OCI-LY7 (cell line): ENCODE results near the gene DPYSL4.

Source experiments
- EZH2phosphoT487 ChIP-seq: fragments of 200-600 bp; sonication (generic); IDR thresholded peaks from 2 replicates; pipeline ENCODE4 v1.6.1; 2018; ENCODE audit warnings: low read depth, borderline replicate concordance, mild to moderate bottlenecking, mixed run types, antibody characterized with exemption, low read length, moderate library complexity, mixed read lengths
- TF ChIP-seq, protein P1 (sequence below): fragments of 200-600 bp; sonication (generic); conservative IDR thresholded peaks from 2 replicates; pipeline ENCODE4 v1.5.1; 2014; ENCODE audit warnings: mild to moderate bottlenecking, antibody characterized with exemption, low read length, moderate library complexity, mixed read lengths

DNA sequence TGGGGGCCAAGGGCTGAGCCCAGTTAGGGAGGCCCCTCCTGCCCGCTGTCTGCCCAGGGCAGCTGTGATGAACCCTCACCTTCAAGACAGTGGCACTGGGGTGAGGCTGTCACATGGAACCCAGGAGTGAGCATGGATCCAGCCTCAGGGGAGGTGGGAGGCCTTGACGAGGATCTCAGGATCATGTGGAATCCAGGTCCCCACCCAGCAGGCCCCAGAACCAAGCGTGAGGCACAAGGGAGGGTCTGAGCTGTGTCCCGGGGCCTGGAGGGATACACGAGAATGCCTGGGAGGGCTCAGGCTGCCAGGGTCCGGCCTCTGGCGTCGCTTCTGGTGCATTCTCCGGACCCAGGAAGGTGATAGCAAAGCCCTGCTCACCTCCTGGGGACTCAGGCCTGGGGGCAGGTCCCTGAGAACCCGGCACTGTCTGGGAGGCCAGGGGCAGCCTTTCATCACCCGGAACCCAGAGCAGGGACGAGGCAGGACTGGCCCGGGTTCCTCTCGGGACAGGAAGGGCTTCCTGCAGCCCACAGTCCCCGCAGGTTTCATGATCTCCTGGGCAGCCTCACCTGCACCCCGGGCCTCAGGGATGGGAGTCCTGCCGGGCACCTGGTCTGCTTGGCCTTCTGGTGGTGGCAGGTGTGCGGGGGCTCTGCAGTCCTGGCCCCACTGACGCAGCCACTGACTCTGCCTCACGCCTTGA lies 17.5 kb downstream of the DPYSL4 start:
- TF ChIP-seq, protein P1, sequence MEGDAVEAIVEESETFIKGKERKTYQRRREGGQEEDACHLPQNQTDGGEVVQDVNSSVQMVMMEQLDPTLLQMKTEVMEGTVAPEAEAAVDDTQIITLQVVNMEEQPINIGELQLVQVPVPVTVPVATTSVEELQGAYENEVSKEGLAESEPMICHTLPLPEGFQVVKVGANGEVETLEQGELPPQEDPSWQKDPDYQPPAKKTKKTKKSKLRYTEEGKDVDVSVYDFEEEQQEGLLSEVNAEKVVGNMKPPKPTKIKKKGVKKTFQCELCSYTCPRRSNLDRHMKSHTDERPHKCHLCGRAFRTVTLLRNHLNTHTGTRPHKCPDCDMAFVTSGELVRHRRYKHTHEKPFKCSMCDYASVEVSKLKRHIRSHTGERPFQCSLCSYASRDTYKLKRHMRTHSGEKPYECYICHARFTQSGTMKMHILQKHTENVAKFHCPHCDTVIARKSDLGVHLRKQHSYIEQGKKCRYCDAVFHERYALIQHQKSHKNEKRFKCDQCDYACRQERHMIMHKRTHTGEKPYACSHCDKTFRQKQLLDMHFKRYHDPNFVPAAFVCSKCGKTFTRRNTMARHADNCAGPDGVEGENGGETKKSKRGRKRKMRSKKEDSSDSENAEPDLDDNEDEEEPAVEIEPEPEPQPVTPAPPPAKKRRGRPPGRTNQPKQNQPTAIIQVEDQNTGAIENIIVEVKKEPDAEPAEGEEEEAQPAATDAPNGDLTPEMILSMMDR = no peak
- TF ChIP-seq EZH2phosphoT487 = no peak
